22Rv1 (cell line): ENCODE measurements around the gene MPV17L.
"Not testable (repeated sequence)": the region's sequence is repeated elsewhere in the genome, so short reads cannot be mapped to it uniquely, and the experiment has no call there.

ENCODE experiments used
- ZFX ChIP-seq: fragments of 450-650 bp; IDR thresholded peaks from 2 replicates; pipeline ENCODE4 v1.6.1; 2017; ENCODE audit warnings: antibody characterized with exemption, borderline replicate concordance
- TF ChIP-seq, protein P1 (sequence below): fragments of 450-650 bp; IDR thresholded peaks from 2 replicates; pipeline ENCODE4 v1.5.1; 2017; ENCODE audit warnings: mild to moderate bottlenecking

DNA sequence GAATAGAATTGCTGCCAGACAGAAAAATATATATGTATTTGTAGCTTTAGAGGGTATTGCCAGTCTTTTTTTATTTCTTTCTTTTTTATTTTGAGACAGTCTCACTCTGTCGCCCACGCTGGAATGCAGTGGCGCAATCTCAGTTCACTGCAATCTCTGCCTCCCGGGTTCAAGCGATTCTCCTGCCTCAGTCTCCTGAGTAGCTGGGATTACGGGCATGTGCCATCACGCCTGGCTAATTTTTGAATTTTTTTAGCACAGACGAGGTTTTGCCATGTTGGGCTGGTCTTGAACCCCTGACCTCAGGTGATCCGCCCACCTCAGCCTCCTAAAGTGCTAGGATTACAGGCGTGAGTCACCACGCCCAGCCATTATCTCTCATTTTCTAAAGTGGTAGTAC, 35.3 kb downstream of the MPV17L start:
- TF ChIP-seq, protein P1, sequence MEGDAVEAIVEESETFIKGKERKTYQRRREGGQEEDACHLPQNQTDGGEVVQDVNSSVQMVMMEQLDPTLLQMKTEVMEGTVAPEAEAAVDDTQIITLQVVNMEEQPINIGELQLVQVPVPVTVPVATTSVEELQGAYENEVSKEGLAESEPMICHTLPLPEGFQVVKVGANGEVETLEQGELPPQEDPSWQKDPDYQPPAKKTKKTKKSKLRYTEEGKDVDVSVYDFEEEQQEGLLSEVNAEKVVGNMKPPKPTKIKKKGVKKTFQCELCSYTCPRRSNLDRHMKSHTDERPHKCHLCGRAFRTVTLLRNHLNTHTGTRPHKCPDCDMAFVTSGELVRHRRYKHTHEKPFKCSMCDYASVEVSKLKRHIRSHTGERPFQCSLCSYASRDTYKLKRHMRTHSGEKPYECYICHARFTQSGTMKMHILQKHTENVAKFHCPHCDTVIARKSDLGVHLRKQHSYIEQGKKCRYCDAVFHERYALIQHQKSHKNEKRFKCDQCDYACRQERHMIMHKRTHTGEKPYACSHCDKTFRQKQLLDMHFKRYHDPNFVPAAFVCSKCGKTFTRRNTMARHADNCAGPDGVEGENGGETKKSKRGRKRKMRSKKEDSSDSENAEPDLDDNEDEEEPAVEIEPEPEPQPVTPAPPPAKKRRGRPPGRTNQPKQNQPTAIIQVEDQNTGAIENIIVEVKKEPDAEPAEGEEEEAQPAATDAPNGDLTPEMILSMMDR: not testable (repeated sequence)
- not testable (repeated sequence) for TF ChIP-seq ZFX
